Measurements from ENCODE around the gene DBH.

Gene DBH

DNA sequence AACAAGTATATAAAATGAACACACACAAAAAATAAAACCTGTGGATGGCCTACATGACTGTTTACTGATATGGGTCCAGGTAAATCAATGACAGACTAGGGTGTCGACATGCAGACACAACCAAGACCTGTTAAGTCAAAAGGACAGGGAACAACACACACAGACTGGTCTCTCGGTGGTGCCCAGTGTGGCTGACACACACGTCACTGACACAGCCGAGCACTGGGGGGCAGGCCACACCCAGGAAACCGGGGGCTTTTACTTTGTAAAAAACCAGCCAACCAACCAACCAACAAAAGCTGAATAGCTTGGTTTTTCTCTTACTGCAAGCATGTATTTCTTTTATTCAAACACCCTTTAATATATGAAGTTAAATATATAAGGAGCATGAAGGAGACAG, 31.9 kb upstream of the DBH start:
- no peaks in the 10 kb centered on the region for H3K4me1 ChIP-seq (ENCODE audit: low read length)
- no peak overlapping the region for H3K27ac ChIP-seq (ENCODE audit: low read length)
- no peak overlapping the region for H3K4me3 ChIP-seq (ENCODE audit: low read length)
- H3K9me3 ChIP-seq (ENCODE audit: insufficient read depth, low read length) = no peaks in the 10 kb centered on the region
- no peak overlapping the region for H2AFZ ChIP-seq (ENCODE audit: low read depth, low read length)
- no peaks in the 10 kb centered on the region for H4K20me1 ChIP-seq (ENCODE audit: insufficient read depth, low read length)
- TF ChIP-seq, protein P1, sequence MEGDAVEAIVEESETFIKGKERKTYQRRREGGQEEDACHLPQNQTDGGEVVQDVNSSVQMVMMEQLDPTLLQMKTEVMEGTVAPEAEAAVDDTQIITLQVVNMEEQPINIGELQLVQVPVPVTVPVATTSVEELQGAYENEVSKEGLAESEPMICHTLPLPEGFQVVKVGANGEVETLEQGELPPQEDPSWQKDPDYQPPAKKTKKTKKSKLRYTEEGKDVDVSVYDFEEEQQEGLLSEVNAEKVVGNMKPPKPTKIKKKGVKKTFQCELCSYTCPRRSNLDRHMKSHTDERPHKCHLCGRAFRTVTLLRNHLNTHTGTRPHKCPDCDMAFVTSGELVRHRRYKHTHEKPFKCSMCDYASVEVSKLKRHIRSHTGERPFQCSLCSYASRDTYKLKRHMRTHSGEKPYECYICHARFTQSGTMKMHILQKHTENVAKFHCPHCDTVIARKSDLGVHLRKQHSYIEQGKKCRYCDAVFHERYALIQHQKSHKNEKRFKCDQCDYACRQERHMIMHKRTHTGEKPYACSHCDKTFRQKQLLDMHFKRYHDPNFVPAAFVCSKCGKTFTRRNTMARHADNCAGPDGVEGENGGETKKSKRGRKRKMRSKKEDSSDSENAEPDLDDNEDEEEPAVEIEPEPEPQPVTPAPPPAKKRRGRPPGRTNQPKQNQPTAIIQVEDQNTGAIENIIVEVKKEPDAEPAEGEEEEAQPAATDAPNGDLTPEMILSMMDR (IDR thresholded peaks at IDR 0.05; ENCODE audit: low read depth, low read length) = peak; percentile 40
- no peak for TF ChIP-seq EZH2phosphoT487 (IDR thresholded peaks at IDR 0.05; ENCODE audit: low read depth)
- H3K27me3 ChIP-seq (ENCODE audit: low read depth, low read length) = peaks cover 22% of the 10 kb centered on the region
- H3K79me2 ChIP-seq (ENCODE audit: low read length) = no peaks in the 10 kb centered on the region
- no peak overlapping the region for H3K4me2 ChIP-seq (ENCODE audit: low read length)
- no peak overlapping the region for H3K9ac ChIP-seq (ENCODE audit: low read length)
- no peaks in the 10 kb centered on the region for H3K36me3 ChIP-seq (replicated peaks; ENCODE audit: low read depth, low read length)

DNA sequence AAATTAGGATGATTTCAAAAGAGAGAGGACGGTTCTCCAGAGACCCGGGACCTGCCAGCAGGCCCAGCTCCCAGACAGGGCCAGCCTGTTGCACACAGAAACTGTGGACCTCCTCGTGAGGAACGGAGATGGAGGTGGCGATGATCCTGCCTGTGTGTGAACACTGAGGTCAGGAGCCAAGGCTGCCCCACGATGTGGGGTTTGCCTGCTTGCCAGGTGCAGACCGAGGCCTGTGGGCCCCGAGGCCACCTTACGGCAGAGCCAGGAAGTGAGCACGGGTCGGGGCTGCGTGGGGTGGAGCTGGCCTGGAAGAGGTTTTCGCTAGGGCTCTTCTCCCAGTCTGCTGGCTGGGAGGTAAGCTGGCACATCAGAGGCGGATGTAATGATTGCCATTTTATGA, 31.3 kb upstream of the DBH start:
- no peak overlapping the region for H3K4me3 ChIP-seq (ENCODE audit: low read length)
- no peak overlapping the region for H3K27ac ChIP-seq (ENCODE audit: low read length)
- H3K9ac ChIP-seq (ENCODE audit: low read length) = no peak overlapping the region
- peaks cover 22% of the 10 kb centered on the region for H3K27me3 ChIP-seq (ENCODE audit: low read depth, low read length)
- H3K4me2 ChIP-seq (ENCODE audit: low read length) = no peak overlapping the region
- no peaks in the 10 kb centered on the region for H3K36me3 ChIP-seq (replicated peaks; ENCODE audit: low read depth, low read length)
- H4K20me1 ChIP-seq (ENCODE audit: insufficient read depth, low read length) = no peaks in the 10 kb centered on the region
- no peaks in the 10 kb centered on the region for H3K4me1 ChIP-seq (ENCODE audit: low read length)
- no peak overlapping the region for H2AFZ ChIP-seq (ENCODE audit: low read depth, low read length)
- no peaks in the 10 kb centered on the region for H3K79me2 ChIP-seq (ENCODE audit: low read length)
- TF ChIP-seq EZH2phosphoT487 (IDR thresholded peaks at IDR 0.05; ENCODE audit: low read depth) = no peak
- TF ChIP-seq, protein P1 (IDR thresholded peaks at IDR 0.05; ENCODE audit: low read depth, low read length) = no peak
- H3K9me3 ChIP-seq (ENCODE audit: insufficient read depth, low read length) = no peaks in the 10 kb centered on the region

DNA sequence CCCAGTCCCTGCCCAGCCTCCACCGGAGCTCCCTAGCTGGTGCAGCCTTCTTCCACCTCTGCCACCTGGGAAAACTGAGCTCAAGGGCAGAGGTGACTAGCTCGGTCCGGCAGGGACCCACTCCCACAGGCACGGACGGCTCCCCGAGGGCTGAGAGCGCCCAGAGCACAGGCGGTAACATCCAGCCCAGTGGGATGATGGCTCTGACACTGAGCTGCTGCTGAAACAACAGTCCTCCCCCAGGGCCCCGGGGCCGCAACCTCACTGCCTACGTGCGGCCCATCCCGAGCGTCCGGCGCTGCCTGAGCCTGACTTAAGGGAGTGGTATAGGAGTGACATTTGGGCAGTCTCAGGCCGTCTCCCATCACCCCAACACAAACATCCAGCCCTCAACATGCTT, 30.7 kb upstream of the DBH start:
- H4K20me1 ChIP-seq (ENCODE audit: insufficient read depth, low read length) = no peaks in the 10 kb centered on the region
- no peak overlapping the region for H3K27ac ChIP-seq (ENCODE audit: low read length)
- H3K27me3 ChIP-seq (ENCODE audit: low read depth, low read length) = peaks cover 22% of the 10 kb centered on the region
- H3K4me1 ChIP-seq (ENCODE audit: low read length) = no peaks in the 10 kb centered on the region
- H3K9ac ChIP-seq (ENCODE audit: low read length) = no peak overlapping the region
- H3K4me3 ChIP-seq (ENCODE audit: low read length) = no peak overlapping the region
- no peaks in the 10 kb centered on the region for H3K79me2 ChIP-seq (ENCODE audit: low read length)
- no peak overlapping the region for H2AFZ ChIP-seq (ENCODE audit: low read depth, low read length)
- no peak for TF ChIP-seq EZH2phosphoT487 (IDR thresholded peaks at IDR 0.05; ENCODE audit: low read depth)
- H3K36me3 ChIP-seq (replicated peaks; ENCODE audit: low read depth, low read length) = no peaks in the 10 kb centered on the region
- no peaks in the 10 kb centered on the region for H3K9me3 ChIP-seq (ENCODE audit: insufficient read depth, low read length)
- H3K4me2 ChIP-seq (ENCODE audit: low read length) = no peak overlapping the region

DNA sequence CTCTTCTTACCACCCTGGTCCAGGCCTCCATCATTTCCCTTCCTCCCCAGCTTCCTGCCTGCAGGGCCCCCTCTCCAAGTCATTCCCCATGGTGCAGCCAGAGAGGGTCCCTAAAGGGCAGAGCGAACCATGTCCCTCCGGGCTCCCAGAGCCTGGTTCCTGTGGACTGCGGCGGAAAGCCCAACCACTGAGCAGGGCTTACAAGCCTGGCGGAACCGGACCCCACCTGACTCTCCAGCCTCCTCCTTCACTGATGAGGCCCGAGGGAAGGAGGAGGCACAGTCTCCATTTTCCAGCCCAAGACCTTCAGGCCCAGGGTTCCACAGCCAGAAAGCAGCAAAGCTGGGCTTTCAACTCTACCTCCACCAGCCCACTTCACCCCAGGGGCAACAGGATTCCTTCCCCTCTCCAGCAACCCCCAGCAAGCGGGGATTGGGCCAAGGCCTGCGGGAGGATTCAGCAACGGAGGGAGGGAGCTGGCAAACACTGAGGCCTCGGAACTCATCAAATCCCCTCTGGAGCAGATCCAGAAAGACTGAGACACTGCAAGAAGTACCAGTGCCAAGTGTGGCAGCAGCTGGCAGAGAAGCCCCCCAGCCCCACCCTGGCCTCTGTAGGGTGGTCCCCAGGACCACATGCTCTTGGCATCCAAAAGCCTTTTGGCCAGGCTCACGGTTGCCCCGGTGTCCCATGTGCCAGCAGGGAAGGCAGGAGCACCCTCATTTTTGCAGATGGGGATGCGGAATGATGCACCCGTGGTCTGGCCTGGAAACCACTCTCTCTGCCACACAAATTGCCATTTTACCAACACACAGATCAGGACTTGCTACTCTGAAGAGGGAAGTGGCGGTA, 30.1 kb upstream of the DBH start:
- H3K27me3 ChIP-seq (ENCODE audit: low read depth, low read length) = peaks cover 29% of the 10 kb centered on the region
- no peak overlapping the region for H2AFZ ChIP-seq (ENCODE audit: low read depth, low read length)
- H3K9ac ChIP-seq (ENCODE audit: low read length) = no peak overlapping the region
- H3K9me3 ChIP-seq (ENCODE audit: insufficient read depth, low read length) = no peaks in the 10 kb centered on the region
- H3K4me1 ChIP-seq (ENCODE audit: low read length) = no peaks in the 10 kb centered on the region
- H3K27ac ChIP-seq (ENCODE audit: low read length) = no peak overlapping the region
- TF ChIP-seq, protein P1 (IDR thresholded peaks at IDR 0.05; ENCODE audit: low read depth, low read length) = no peak
- no peak for TF ChIP-seq EZH2phosphoT487 (IDR thresholded peaks at IDR 0.05; ENCODE audit: low read depth)
- H3K79me2 ChIP-seq (ENCODE audit: low read length) = no peaks in the 10 kb centered on the region
- H3K4me2 ChIP-seq (ENCODE audit: low read length) = no peak overlapping the region
- H3K4me3 ChIP-seq (ENCODE audit: low read length) = no peak overlapping the region
- H4K20me1 ChIP-seq (ENCODE audit: insufficient read depth, low read length) = no peaks in the 10 kb centered on the region
- H3K36me3 ChIP-seq (replicated peaks; ENCODE audit: low read depth, low read length) = no peaks in the 10 kb centered on the region
